Esophagus squamous epithelium (tissue), 4 donors: ENCODE results near the gene KISS1.

ENCODE experiments used
- POLR2A ChIP-seq, 4 donors: fragments of 450-650 bp; IDR thresholded peaks; one replicate each; pipeline ENCODE4 v1.6.1; 2017; ENCODE audit warnings: antibody characterized with exemption in 4 of 4, mild to moderate bottlenecking in 4 of 4, moderate library complexity in 3 of 4
- TF ChIP-seq, protein P1 (sequence below), 6 experiments: fragments of 450-650 bp in 4 of 6; fragments of 200-600 bp in 2 of 6; sonication (generic) in 2 of 6; IDR thresholded peaks; one replicate each; pipeline ENCODE4 v1.5.1; 2016 to 2019; ENCODE audit warnings: antibody characterized with exemption in 6 of 6, mild to moderate bottlenecking in 4 of 6, moderate library complexity in 4 of 6

- TF ChIP-seq POLR2A (IDR thresholded peaks at IDR 0.05) = no peak
- TF ChIP-seq, protein P1, sequence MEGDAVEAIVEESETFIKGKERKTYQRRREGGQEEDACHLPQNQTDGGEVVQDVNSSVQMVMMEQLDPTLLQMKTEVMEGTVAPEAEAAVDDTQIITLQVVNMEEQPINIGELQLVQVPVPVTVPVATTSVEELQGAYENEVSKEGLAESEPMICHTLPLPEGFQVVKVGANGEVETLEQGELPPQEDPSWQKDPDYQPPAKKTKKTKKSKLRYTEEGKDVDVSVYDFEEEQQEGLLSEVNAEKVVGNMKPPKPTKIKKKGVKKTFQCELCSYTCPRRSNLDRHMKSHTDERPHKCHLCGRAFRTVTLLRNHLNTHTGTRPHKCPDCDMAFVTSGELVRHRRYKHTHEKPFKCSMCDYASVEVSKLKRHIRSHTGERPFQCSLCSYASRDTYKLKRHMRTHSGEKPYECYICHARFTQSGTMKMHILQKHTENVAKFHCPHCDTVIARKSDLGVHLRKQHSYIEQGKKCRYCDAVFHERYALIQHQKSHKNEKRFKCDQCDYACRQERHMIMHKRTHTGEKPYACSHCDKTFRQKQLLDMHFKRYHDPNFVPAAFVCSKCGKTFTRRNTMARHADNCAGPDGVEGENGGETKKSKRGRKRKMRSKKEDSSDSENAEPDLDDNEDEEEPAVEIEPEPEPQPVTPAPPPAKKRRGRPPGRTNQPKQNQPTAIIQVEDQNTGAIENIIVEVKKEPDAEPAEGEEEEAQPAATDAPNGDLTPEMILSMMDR (IDR thresholded peaks at IDR 0.05) = no peak
These were observed at the start of gene KISS1 for GRCh38 chr1:204196068-204196795.
